ENCODE data around the gene RAD51B. TPM values are rescaled to one million over a fixed set of nuclear protein-coding genes. Genes with fewer than 3 reads are reported as not detected.

RAD51B gene
- total and polyA plus RNA-seq, 8 donors: 1.8 to 30.7 (median 15.3) TPM

- Histone ChIP-seq H3K4me3 (no peak overlapping the region), H3K4me1 (peaks cover 0 to 32% (median 16%) of the 10 kb centered on the region in 4 donors), H3K9me3 (no peaks in the 10 kb centered on the region), H3K27ac (no peak overlapping the region), H3K36me3 (no peaks in the 10 kb centered on the region), H3K27me3 (no peaks in the 10 kb centered on the region)
- DNase-seq: no peak
- intact Hi-C loops (cut with DNase I; ENCODE audit: low total_unique reads): no loop called here
- WGBS, 5 donors: 64 to 85% (median 78%) methylated on average over 3 of the region's 3 CpGs
- TF ChIP-seq CTCF (IDR thresholded peaks at IDR 0.05) (no peak), POLR2A (IDR thresholded peaks at IDR 0.05) (no peak), POLR2AphosphoS5 (IDR thresholded peaks at IDR 0.05) (no peak), EP300 (IDR thresholded peaks at IDR 0.05) (no peak)
Measured at GRCh38 chr14:68135028-68135427, 315.4 kb downstream of the RAD51B start.

GRCh38 chr14:68135566-68135965 is 316.0 kb downstream of the RAD51B start:
- intact Hi-C loops (cut with DNase I; ENCODE audit: low total_unique reads): no loop called here
- H3K4me1 ChIP-seq: peaks cover 2 to 37% (median 21%) of the 10 kb centered on the region in 4 donors
- WGBS, 5 donors: 63 to 73% (median 72%) methylated on average over 2 of the region's 2 CpGs

GRCh38 chr14:68137704-68138619 is 318.4 kb downstream of the RAD51B start:
- no peaks in the 10 kb centered on the region for H3K9me3 ChIP-seq
- intact Hi-C loops (cut with DNase I; ENCODE audit: low total_unique reads): no loop called here
- peak in 1 of 3 donors; percentile 68 for TF ChIP-seq POLR2AphosphoS5 (IDR thresholded peaks at IDR 0.05)
- TF ChIP-seq EP300 (IDR thresholded peaks at IDR 0.05): no peak
- TF ChIP-seq CTCF (IDR thresholded peaks at IDR 0.05): no peak
- no peak for TF ChIP-seq POLR2A (IDR thresholded peaks at IDR 0.05)
- 63 to 83% (median 71%) methylated on average over 3 of the region's 3 CpGs for WGBS, 5 donors
- peak; percentile 32 to 79 for DNase-seq
- no peaks in the 10 kb centered on the region for H3K36me3 ChIP-seq
- H3K27me3 ChIP-seq: no peaks in the 10 kb centered on the region
- no peak overlapping the region for H3K4me3 ChIP-seq
- H3K4me1 ChIP-seq: peaks cover 5 to 46% (median 31%) of the 10 kb centered on the region in 4 donors
- H3K27ac ChIP-seq: peak overlapping the region in 3 of 5 donors; percentile 9 to 80 (median 43)

More at GRCh38 chr14:68135566-68135965, 316.0 kb downstream of the RAD51B start:
- no peaks in the 10 kb centered on the region for H3K27me3 ChIP-seq
- no peak for DNase-seq
- TF ChIP-seq EP300 (IDR thresholded peaks at IDR 0.05) (no peak), POLR2AphosphoS5 (IDR thresholded peaks at IDR 0.05) (no peak), CTCF (IDR thresholded peaks at IDR 0.05) (no peak), POLR2A (IDR thresholded peaks at IDR 0.05) (no peak)
- H3K27ac ChIP-seq: no peak overlapping the region
- H3K9me3 ChIP-seq: no peaks in the 10 kb centered on the region
- no peak overlapping the region for H3K4me3 ChIP-seq
- no peaks in the 10 kb centered on the region for H3K36me3 ChIP-seq

GRCh38 chr14:68139431-68140075 is 320.0 kb downstream of the RAD51B start:
- H3K9me3 ChIP-seq: no peaks in the 10 kb centered on the region

More at GRCh38 chr14:68139431-68140075, 320.0 kb downstream of the RAD51B start:
- peaks cover 10 to 62% (median 45%) of the 10 kb centered on the region in 4 donors for H3K4me1 ChIP-seq
- peak overlapping the region in 4 of 5 donors; percentile 67 to 84 (median 78) for H3K27ac ChIP-seq
- intact Hi-C loops (cut with DNase I; ENCODE audit: low total_unique reads): no loop called here
- H3K36me3 ChIP-seq: no peaks in the 10 kb centered on the region
- no peak for TF ChIP-seq CTCF (IDR thresholded peaks at IDR 0.05)
- TF ChIP-seq POLR2A (IDR thresholded peaks at IDR 0.05): no peak
- TF ChIP-seq EP300 (IDR thresholded peaks at IDR 0.05): peak; percentile 67
- TF ChIP-seq POLR2AphosphoS5 (IDR thresholded peaks at IDR 0.05): no peak
- H3K4me3 ChIP-seq: no peak overlapping the region
- no peak for DNase-seq
- no peaks in the 10 kb centered on the region for H3K27me3 ChIP-seq
- WGBS, 5 donors: 59 to 74% (median 71%) methylated on average over 4 of the region's 4 CpGs
